Smooth muscle cell (in vitro differentiated cells): ENCODE results near the gene SIX3. TPM values are rescaled to one million over a fixed set of nuclear protein-coding genes. Genes with fewer than 3 reads are reported as not detected.

Experiments
- DNase-seq: peaks from one replicate; lab custom pipeline; 2025; ENCODE audit not compliant: unreplicated experiment; lab: John Stamatoyannopoulos, UW
- H2AFZ ChIP-seq: fragments of 200-600 bp; sonication (generic); 2 replicates; pipeline ENCODE4 v1.6.0; 2016; ENCODE audit warnings: antibody characterized with exemption, low read depth, mild to moderate bottlenecking
- H3F3A ChIP-seq: fragments of 200-600 bp; sonication (generic); 2 replicates; pipeline ENCODE4 v1.6.0; 2017; ENCODE audit warnings: antibody characterized with exemption, low read depth
- H3K27ac ChIP-seq: fragments of 200-600 bp; sonication (generic); 2 replicates; pipeline ENCODE4 v1.5.1; 2016; ENCODE audit warnings: low read depth, mild to moderate bottlenecking
- H3K27me3 ChIP-seq: fragments of 200-600 bp; sonication (generic); 2 replicates; pipeline ENCODE4 v1.6.1; 2016; ENCODE audit warnings: low read depth, mild to moderate bottlenecking
- H3K36me3 ChIP-seq: fragments of 200-600 bp; sonication (generic); 2 replicates; pipeline ENCODE4 v1.5.1; 2016; ENCODE audit warnings: low read depth
- H3K4me1 ChIP-seq: fragments of 200-600 bp; sonication (generic); 2 replicates; pipeline ENCODE4 v1.5.1; 2016; ENCODE audit warnings: low read depth
- H3K4me2 ChIP-seq: fragments of 200-600 bp; sonication (generic); 2 replicates; pipeline ENCODE4 v1.6.0; 2016; ENCODE audit warnings: mild to moderate bottlenecking
- H3K4me3 ChIP-seq: fragments of 200-600 bp; sonication (generic); 2 replicates; pipeline ENCODE4 v1.5.1; 2016; ENCODE audit warnings: mild to moderate bottlenecking
- H3K79me2 ChIP-seq: fragments of 200-600 bp; sonication (generic); 2 replicates; pipeline ENCODE4 v1.6.0; 2016; ENCODE audit warnings: low read depth, mild to moderate bottlenecking
- H3K9ac ChIP-seq: fragments of 200-600 bp; sonication (generic); 2 replicates; pipeline ENCODE4 v1.6.0; 2016; ENCODE audit warnings: low read depth
- H3K9me3 ChIP-seq: fragments of 200-600 bp; sonication (generic); replicated peaks from 2 replicates; pipeline ENCODE4 v1.5.1; 2016; ENCODE audit warnings: low read depth
- H4K20me1 ChIP-seq: fragments of 200-600 bp; sonication (generic); 2 replicates; pipeline ENCODE4 v1.6.0; 2016; ENCODE audit warnings: low read depth
- WGBS: methylation state at CpG from one replicate; pipeline ENCODE4 v1.1.7; 2016; ENCODE audit warnings: low lambda C conversion rate; 5-methylcytosine and 5-hydroxymethylcytosine counted together
- polyA plus RNA-seq: library from polyadenylated mRNA; unstranded; fragments of >200 nt; fragmentation: Nextera tagmentation; extraction: Ambion mirVana; gene quantifications from 2 replicates; pipeline ENCODE4 v1.2.1, GENCODE V29; 2016
- total RNA-seq: library from RNA; depleted of rRNA; stranded (reverse); fragments of >200 nt; gene quantifications from 2 replicates; pipeline ENCODE4 v1.2.3, GENCODE V29; 2014
- TF ChIP-seq, protein P1 (sequence below): fragments of 200-600 bp; sonication (generic); IDR thresholded peaks from 2 replicates; pipeline ENCODE4 v1.5.1; 2017; ENCODE audit warnings: borderline replicate concordance, mild to moderate bottlenecking, antibody characterized with exemption; ENCODE audit not compliant: insufficient read depth, poor library complexity, severe bottlenecking

SIX3 gene
- total and polyA plus RNA-seq, 2 experiments from 2014 or later: not detected

DNA sequence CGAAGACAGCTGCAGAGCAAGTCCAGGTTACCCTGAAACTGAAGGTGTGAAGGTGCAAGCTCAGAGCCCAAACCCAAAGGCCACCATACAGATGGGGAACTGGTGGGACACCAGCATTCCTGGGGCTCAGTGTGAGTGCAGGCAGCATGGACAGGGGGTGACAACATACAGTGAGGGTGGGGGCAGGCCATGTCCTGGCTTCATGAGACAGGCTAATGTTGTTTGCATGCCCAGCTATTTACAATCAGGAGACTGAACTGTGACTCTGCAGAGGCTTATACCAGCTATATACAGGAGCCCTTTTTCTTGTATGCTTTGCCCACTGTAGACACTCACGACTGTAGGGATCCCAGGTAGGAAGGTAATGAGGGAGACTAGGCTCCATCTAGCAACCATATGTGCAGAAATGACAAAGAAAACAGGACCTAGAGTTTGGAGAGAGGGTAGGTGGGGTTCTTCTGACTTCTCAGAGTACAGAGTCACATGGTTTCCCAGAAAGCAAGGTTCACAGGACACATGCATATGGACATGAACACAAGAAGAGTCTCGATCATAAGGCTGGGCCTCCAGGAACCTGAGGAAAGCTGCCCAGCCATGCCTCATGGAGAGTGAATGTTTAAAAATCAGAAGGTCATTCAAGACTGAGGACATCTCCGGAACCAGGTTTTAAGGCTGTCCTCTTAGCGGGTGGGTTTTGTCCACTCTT is 26.4 kb downstream of the SIX3 start:
- no peak overlapping the region for H3K27ac ChIP-seq
- H3K27me3 ChIP-seq: peaks cover 42% of the 10 kb centered on the region
- H3K4me2 ChIP-seq: no peak overlapping the region
- no peaks in the 10 kb centered on the region for H3K79me2 ChIP-seq
- H3K9me3 ChIP-seq: no peaks in the 10 kb centered on the region
- no peak overlapping the region for H3K4me3 ChIP-seq
- DNase-seq: no peak
- no peaks in the 10 kb centered on the region for H3K36me3 ChIP-seq
- no peak overlapping the region for H3K9ac ChIP-seq
- TF ChIP-seq, protein P1, sequence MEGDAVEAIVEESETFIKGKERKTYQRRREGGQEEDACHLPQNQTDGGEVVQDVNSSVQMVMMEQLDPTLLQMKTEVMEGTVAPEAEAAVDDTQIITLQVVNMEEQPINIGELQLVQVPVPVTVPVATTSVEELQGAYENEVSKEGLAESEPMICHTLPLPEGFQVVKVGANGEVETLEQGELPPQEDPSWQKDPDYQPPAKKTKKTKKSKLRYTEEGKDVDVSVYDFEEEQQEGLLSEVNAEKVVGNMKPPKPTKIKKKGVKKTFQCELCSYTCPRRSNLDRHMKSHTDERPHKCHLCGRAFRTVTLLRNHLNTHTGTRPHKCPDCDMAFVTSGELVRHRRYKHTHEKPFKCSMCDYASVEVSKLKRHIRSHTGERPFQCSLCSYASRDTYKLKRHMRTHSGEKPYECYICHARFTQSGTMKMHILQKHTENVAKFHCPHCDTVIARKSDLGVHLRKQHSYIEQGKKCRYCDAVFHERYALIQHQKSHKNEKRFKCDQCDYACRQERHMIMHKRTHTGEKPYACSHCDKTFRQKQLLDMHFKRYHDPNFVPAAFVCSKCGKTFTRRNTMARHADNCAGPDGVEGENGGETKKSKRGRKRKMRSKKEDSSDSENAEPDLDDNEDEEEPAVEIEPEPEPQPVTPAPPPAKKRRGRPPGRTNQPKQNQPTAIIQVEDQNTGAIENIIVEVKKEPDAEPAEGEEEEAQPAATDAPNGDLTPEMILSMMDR: no peak
- H2AFZ ChIP-seq: no peak overlapping the region
- 90% methylated on average over 5 of the region's 5 CpGs for WGBS
- peaks cover 6% of the 10 kb centered on the region for H3K4me1 ChIP-seq
- no peaks in the 10 kb centered on the region for H3F3A ChIP-seq
- H4K20me1 ChIP-seq: no peaks in the 10 kb centered on the region

DNA sequence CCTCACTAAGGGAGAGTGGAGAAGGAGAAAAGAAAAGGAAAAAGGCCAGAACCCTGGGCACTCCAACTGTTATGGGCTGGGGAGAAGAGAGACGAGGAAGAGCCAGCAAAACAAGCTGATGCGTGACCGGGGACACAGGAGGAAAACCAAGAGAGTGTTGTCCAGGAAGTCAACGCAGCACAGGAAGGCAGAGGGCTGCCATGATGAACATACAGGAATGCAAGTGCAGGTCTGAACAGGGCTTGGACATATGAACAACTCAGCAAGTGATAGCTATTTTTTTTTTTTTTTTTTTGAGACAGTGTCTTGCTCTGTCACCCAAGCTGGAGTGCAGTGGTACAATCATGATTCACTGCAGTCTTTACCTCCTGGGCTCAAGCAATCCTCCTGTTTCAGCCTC is 28.4 kb downstream of the SIX3 start:
- TF ChIP-seq, protein P1: no peak
- Histone ChIP-seq H2AFZ (no peak overlapping the region), H3F3A (no peaks in the 10 kb centered on the region), H3K27ac (no peak overlapping the region), H3K4me3 (no peak overlapping the region), H3K4me1 (peaks cover 15% of the 10 kb centered on the region), H3K36me3 (no peaks in the 10 kb centered on the region), H3K4me2 (no peak overlapping the region), H3K27me3 (peaks cover 32% of the 10 kb centered on the region), H3K79me2 (no peaks in the 10 kb centered on the region), H4K20me1 (no peaks in the 10 kb centered on the region), H3K9ac (no peak overlapping the region), H3K9me3 (no peaks in the 10 kb centered on the region)
- WGBS: 98% methylated on average over 4 of the region's 4 CpGs
- DNase-seq: no peak

DNA sequence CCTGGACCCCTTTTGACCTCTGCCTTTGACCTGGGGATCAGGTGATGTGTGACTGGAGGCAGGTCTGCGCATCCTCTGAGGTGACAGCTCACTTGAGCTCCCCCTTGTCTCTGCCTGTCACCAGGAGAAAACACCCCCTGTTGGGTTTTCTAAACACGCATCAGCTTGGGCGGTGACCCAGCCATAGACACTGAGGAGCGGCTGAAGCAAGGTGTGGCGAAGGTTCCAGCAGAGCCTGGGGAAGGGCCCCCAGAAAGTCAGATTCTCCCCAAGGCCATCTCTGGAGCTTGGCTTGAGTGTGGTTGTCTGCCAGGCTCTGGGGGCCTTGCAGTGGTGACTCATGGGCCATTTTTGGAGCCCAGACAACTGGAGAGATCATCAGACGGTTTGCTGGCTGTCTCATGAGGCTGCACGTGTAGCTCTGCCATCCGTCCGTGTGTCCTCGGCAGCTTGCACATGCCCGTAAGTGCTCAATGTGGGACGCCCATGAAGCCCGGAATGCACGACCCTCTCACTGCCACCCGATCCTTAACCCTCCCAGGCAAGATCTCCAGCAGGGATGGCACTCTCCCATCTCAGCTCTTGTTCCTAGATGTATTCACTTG is 29.4 kb downstream of the SIX3 start:
- Histone ChIP-seq H3K27me3 (peaks cover 23% of the 10 kb centered on the region), H4K20me1 (no peaks in the 10 kb centered on the region), H3K4me3 (no peak overlapping the region), H3K9me3 (no peaks in the 10 kb centered on the region), H3K36me3 (no peaks in the 10 kb centered on the region), H3F3A (no peaks in the 10 kb centered on the region), H3K27ac (no peak overlapping the region), H3K79me2 (no peaks in the 10 kb centered on the region), H2AFZ (no peak overlapping the region), H3K9ac (no peak overlapping the region), H3K4me2 (no peak overlapping the region), H3K4me1 (peaks cover 20% of the 10 kb centered on the region)
- TF ChIP-seq, protein P1: no peak
- DNase-seq: no peak
- 85% methylated on average over 15 of the region's 15 CpGs for WGBS
